Limb (tissue), 2 donors: ENCODE results near the gene ITPR3.

Experiments used
- DNase-seq, 2 donors: peaks; one replicate each; pipeline ENCODE4 v3.0.0-alpha.2; 2016; ENCODE audit errors: extremely low spot score in 2 of 2

Gene ITPR3

DNA sequence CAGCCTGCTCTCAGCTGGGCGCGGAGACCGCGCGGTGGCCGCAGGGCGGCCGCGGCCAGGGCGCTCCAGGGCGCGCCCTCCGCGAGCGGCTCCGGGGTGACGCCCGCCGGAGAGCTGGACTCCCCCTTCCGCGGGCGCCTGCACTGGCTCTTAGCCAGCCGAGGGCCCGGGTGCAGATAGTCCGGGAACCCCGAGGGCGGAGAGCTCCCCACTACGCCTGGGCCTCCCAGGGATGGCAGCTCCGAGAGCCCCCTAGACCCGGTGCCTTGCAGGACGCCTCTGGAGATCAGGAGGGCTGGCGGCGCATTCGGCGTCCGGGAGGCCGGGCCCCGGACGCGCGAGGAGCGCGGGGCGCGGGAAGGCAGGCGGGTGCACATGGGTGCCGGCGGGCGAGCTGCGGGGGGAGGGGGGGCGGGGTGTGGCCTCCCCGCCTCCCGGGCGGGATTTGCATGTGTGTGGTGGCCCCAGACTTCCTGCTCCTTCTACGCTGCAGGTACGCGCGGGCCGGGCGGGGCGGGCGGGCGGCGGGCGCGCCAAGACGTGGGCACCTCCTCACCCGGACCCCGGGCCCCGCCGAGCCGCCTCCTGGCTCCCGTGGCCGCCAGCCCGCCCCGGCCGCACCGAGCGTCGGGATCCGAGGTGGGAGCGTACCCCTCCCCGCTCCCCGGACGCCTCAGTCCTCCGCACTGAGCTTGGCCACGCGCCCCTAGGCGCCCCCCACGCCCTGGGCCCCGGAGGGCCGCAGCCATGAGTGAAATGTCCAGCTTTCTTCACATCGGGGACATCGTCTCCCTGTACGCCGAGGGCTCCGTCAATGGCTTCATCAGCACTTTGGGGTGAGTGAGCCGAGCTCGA, at the start of gene ITPR3:
TSS of gene ITPR3 (plus strand) at position 467 of the 855 bp plus-strand sequence. CDS start at position 748, 281 bp downstream.
- peak in 1 of 2 donors; percentile 63 for DNase-seq

DNA sequence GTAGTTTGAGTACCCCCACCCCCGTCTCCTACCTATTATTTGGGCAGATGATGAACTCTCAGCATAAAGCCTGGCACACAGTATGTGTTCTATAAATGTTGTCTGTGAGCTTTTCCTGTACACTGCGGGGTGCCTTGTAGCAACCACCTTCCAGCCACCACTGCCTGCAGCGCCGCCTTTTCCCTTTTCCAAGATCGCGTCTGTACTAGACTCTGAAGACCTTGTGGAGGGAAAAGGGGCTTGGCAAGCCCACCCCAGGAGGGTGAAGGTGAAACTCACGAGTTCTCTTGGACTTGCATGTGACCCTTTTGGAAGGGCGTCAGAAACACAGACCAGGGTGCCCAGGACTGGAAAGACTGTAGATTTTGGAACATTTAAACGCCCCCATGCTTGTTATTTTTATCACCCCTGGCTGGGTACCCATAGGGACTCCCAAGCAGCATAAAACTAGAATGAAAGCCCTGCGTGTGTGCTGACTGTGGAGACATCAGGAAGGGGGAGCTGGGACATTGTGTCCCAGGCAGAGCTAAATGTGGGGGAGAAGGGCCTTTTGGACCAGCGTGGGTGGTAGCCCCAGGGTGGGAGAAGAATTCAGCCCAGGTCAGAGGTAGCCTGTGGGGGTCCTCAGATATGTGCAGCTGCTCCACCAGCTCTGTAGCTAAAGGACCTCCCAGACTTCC, 49.3 kb upstream of the ITPR3 start:
- no peak for DNase-seq

DNA sequence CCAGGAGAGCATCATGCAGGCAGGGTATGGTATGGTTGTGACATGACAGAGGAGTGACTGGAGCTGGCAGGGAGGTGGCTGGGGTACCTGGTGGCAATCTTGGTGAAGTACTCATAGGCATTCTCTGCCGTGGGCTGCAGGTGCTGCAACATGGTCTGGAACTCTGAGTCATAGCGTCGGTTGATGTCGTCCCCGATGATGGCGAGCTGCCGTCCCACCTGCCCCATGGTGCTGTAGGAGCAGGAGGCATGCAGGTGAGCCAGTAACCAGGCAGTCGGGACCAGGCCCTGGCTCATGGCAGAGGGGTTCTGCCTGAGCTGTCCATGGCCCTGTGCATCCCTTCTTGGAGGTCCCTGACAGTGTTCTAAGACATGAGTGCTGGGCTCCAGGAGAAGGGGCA, 45.9 kb upstream of the ITPR3 start:
- DNase-seq, result no peak

DNA sequence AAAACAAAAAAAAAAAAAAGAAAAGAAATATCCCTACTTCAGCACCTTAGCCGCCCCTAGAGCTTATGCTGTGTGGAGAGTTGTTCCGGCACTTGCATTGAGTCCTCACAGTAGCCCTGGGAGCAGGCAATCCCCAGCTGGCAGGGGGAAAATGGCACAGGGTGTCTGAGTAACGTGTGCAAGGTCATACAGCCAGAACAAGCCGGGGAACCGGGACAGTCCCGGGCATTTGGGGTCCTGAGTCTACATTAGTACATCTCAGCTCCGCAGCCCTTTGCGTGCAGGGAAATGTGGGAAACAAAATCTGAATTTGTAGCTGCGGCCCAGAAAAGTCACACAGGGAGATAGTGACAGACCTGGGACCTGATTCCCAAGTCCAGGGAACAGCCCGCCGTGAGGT, 44.5 kb upstream of the ITPR3 start:
- no peak for DNase-seq

DNA sequence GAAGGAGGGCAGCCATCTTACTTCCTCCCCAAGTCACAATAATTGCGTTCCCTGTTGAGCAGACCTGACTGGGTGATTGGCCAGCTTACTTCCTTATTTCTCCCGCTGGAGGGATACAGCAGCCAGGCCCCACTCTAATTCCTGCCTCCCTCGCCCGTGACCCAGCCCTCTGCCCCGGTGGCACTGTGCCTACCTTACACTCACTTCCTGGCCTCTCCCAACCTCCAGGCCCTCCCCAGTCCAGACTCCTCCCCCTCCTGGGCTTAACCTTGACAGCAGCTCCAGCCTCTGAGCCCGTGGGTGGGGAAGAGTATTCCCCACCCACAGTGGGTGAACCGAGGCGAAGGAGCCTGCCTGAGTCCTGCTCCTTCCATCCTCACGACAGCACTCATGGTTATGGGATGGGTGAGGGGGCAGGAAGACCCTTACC, 44.0 kb upstream of the ITPR3 start:
- no peak for DNase-seq

DNA sequence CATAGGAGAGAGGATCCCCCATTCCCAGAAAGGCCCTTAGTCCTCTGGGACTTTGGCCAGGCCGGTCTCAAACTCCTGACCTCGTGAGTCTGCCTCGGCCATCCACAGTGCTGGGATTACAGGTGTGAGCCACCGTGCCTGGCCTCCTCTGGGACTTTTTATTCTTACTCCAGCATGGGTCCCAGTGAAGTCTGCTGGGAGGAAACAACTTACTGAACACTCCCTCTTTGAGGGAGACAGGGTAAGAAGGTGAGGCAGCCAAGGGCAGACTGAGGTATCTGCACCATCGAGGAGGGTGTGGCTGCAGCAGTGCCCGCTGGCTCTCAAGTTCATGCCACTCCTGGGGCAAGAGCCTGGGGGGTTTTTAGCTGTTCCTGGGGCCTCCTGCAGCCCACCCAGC, 43.4 kb upstream of the ITPR3 start:
- no peak for DNase-seq

DNA sequence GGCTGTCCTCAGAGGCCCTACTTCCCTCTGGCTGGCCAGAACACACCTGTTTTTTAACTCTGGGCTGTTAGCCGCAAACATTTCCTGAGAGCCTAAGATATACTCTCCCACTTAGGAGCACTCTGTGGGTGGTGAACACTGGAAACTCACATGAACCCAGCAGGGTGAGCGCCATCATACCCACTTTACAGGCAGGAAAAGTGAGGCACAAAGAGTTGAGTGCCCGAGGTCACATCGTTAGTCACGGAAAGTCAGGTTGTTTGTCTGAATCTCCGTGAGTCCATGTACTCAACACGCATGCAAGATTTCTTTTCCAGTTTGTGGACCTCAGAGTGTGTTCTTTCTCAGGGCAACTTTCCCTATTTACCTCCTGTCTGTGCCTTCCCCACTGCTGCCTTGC, 43.0 kb upstream of the ITPR3 start:
- no peak for DNase-seq

DNA sequence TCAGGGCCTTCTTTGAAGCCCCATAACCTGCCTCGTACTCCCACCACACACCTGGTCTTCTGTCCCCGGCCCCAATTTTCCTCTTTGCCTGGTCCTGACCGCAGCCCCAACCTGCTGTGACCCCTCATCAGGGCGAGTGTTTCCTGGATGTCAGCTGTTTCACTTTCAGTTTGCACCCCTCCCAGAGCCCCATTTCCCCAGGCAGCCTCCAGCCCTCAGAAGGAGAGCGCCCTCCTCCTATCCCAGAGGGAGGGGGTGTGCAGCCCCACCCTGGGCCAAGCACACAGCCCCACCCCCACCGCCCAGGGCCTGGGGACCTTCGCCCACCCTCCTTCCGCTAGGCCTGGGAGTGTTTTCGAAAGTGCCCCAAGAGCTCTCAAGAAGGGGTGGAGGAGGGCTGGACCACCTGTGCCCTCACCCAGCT, 42.5 kb upstream of the ITPR3 start:
- no peak for DNase-seq

DNA sequence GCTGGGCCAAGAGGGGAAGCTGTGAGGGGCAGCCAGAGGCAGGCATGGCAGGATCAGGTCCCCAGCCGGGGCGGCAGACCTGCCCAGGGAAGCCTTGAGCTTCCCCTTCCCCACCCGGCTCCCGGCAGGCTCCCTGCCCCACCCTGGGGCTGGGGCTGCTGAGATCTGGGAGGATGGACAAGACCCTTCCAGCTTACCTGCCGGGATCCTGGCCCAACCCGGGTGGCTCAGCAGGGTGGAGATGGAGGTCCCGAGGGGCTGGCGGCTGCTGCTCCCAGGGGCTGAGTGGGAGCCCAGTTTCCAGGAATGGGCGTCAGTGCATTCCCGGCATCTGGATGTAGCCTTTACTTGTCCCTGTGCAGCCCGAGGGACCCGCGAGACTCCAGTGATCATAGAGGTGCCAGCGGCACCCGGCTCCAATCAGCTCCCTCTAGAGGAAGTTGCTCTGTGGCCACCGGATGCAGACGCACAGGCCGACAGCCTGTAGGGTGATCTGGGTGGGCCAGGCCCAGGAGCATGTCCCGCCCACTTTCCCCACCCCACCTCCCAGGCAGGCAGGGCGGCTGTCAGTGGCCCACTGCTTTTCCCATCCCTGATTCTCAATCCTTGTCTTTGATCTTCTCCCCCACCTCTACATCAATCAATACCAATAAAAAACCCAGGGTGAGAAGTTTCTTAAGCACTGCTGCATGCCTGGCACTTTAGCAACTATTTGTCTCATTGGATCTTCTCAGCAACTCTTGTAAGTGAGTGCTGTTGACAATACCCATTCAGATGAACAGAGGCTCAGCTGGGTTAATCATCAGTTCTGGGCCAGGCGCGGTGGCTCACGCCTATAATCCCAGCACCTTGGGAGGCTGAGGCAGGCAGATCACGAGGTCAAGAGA, 41.1 kb upstream of the ITPR3 start, which contains the start of gene BAK1:
TSS of gene BAK1 (minus strand) at position 449 of the 887 bp plus-strand sequence. CDS start 2,672 bp downstream, outside the sequence.
- DNase-seq, result peak; percentile 89 to 90

DNA sequence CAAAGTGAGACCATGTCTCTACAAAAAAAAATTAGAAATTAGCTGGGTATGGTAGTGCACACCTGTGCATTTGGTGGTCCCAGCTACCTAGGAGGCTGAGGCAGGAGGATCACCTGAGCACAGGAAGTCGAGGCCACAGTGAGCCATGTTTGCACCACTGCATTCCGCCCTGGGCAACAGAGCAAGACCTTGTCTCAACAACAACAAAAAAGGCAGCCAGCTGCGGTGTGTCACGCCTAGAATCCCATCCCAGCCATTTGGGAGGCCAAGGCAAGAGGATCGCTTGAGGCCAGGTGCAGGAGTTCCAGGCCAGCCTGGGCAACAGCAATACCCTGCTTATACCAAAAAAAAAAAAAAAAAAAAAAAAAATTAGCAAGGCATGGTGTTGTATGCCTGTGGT, 39.9 kb upstream of the ITPR3 start:
- DNase-seq, result no peak

DNA sequence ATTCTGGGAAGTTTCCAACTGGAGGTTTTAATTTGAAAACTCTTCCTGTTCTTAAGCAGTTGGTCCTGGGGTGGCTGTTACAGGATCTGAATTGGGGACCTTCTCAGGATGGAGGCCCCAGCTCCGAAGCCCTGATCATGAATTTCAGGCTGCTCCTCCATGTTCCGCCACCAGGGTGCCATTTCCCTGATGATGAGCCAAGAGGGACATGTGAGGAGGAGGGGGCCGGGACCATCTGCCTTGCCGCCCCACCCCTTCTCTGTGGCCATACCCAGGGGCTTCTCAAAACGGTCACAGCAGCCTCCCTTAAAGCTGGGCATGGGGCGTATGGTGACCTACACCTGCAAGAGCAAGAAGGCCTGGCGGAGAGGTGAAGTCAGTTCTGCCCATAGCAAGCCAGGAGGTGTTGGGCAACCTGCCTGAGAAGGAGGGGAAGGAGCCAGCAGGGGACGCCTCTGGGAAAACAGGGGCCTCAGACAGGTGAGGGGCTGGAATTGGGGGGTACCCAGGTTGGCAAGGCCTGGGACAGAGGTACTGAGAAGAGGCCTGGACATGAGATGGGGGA, 37.4 kb upstream of the ITPR3 start:
- DNase-seq, result no peak

DNA sequence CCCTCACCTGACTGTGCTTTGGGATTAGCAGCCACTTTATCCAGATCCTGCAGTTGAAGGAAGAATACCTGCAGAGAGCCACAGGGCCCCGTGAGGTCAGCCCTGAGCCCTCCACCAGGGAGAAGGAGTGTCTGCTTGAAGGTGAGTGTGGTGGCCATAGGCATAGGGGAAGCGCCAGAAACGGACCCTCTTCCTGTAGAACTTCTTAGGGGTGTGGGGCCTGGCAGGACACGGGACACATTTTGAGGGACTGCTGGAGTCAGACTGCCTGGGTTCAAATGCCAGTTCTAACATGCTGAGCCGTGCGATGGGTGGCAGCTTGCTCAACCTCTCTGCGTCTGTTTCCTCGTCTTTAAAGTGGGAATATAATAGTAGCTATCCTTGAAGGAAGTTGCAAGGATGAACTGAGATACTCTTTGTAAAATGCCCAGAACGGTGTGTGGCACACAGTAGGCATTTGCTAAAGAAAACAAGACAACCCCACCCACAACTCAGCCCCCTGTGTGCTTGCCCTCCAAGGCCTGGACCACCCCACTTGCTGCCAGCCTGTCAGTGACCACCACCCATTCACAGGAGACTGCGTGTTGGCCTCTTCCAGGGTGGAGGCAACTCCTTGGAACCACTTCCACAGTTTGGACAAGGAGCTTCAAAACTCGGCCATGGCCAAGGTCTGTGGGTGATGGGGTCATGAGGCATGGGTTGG, 36.3 kb upstream of the ITPR3 start:
- no peak for DNase-seq

DNA sequence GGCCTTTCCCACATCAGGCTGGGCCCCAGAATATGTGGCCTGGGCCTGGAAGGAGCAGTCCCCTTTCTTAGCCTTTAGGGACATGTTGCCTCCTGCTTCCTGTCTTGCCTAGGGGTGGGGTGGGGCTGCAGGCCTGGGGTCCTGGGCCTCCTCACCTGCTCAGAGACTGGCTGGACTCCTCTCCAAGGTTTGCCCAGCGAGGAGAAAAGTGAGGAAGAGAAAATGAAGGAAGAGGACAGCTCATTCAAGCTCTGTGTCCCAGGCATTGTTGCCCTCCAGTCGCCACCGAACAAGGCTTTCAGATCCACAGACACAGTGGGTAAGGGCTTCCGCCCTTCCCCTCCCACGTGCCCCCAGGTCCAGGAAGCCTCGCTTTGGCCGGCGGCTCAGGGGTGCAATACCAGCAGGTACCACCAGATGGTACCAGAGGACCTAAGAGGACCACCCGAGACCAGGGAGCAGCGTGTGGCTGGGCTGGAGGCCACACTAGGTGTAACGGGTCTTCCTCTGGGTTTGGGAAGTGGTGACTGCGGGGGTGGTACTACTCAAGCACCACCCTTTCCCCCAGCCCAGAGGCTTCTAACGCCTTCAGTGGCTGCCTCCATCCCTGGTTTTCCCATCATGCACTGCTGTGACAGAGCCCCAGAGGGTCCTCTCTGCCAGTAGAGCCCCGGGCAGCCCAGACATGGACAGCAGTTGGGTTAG, 35.6 kb upstream of the ITPR3 start:
- DNase-seq, result peak; percentile 76 to 89

DNA sequence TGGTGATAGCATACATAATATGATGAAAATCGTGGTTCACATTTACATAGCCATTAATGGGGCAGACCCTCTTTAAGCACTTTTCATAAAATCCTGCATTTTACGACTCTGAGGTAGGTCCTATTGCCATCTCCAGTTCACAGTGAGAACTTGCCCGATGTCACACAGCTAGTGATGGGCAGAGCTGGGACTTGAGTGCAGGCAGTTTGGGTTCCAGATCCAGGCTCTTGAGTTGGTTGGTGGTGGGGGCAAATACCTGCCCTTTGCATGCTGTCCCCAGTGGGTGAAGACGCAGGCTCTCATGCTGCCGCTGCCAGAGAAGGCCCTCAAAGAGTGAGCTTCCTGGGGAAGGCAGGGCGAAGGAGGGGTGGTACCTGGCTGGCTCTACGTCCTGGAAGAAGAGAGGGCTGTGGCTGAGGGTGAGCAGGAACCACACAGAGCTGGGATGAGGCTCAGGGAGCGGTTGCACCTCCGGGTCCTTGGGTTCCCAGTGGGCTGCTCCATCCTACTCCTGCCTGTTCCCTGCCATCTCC, 34.9 kb upstream of the ITPR3 start:
- DNase-seq, result no peak

DNA sequence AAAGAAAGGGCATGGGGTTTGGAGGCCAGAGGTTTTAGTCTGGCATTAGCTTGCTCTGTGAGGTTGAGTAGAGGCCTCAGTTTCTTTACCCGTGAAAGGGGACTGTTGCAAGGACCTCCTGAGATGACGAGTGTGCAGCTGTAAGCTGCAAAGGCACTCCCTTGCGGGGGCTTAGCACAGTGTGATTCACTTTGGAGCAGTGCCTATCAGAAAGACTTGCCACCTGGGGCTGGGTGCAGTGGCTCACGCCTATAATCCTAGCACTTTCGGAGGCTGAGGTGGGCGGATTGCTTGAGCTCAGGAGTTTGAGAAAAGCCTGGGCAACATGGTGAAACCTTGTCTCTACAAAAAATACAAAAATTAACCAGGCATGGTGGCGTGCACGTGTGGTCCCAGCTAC, 33.6 kb upstream of the ITPR3 start:
- no peak for DNase-seq

DNA sequence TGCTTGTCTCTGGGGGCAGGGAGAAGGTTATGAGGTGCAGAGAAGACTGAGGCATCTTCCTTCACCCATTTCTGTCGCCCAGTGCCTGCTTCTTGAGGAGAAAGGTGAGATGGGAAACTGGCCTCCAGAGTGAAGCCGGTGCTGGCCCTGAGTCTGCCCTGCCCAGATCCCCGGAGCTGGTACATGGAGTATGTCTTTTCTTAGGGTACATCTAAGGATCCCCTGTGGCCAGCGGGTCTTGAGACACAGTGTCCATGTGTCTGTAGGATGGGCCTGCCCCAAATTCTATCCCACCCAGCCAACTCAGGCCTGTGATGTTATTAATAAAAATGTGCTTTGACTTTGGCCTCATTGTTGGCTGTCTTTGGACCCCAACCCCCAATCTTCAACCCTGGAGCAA, 32.2 kb upstream of the ITPR3 start:
- DNase-seq, result no peak

DNA sequence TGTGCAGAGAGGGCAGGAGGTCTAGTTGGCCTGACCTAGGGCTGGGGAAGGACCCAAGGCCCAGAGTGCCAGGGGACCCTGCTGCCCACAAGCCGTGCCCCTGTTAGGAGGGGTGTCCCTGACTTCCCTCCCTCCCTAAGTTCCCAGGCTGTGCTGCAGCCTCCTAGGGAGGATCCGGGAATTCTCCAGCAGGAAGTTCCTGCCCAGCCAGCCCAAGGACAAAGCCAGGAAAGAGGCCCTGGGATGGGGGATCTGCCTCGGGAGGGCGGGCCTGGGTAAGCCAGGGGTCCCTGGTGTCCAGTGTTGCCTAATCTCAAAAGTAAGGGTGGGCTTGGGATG, 31.8 kb upstream of the ITPR3 start:
- no peak for DNase-seq

DNA sequence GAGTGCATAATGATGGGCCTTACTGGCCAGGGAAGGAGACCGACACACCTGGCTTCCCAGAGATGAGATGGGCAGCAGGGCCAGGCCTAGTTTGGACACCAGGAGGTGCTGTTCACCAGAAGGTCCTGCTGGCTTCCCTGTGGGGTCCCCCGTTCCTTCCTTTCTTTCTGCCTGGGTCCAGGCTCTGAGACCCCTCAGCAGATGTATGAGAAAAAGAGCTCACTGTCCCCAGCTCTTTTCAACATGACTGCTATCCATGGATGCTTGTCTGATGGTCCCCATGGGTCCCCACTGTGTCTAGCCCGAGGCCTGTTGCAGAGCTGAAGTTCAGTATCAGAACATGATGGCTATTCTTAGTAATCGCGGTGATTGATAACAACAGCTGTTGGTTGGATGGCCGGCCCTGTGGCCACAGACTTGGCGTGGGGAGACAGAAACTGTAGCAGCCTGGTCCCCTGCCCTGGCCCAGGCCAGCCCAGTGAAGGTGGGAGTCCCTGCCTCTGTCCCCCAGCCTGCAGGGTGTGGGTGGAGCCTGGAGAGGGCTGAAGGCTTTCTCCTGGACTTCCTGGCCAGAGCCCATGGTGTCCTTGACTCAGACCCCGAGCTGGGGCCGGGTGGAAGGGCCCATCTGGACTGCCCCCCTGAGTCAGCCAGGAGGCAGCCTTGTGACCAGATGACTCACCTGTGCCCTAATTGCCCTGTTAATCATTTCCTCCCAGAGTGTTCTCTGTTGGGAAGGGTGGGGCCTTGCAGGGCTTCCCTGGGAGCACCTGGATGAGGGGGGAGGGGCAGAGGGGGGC, 31.2 kb upstream of the ITPR3 start:
- peak; percentile 55 to 68 for DNase-seq

DNA sequence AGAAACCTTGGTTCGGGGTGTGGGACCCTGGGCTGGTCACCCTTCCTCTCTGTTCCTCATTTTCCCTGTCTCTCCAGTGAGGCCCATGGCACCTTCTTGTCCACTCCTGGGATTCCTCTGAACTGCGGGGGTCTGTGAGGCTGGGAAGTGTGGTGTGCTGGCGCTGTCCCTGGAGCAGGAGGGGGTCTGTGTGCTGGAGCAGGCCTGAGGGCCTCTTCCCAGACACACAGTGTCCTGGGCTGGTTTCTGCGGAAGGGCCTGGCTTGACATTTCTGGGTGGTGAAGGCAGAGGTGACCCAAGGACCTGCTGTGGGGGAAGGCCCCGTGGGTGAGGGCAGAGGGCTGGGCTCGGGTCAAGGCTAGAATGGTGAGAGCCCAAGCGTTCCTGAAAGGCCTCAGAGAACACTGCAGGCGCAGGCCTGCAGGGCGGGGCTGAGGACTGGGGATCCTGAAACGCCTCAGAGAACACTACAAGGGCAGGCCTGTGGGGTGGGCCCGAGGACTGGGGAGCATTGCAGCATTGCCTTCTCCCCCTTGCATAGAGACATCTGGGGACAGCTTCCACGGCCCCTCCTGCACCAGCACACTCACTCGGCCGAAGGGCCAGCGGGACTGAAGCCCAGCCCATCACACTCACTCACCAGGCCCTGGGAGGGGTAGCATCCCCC, 30.5 kb upstream of the ITPR3 start:
- DNase-seq, result no peak
